ENCODE data around the gene TRIM39.

- TF ChIP-seq POLR2A (IDR thresholded peaks at IDR 0.05; ENCODE audit: low read depth, low read length) (no peak), POLR2AphosphoS5 (IDR thresholded peaks at IDR 0.05; ENCODE audit: low read depth, low read length) (no peak)
Measured at GRCh38 chr6:30340589-30341054, 13.9 kb downstream of the TRIM39 start.

All from GM12892 (cell line).